Left lobe of liver (tissue), 2 donors: ENCODE data around the gene SLC18A3. TPM values are rescaled to one million over a fixed set of nuclear protein-coding genes. Genes with fewer than 3 reads are reported as not detected.

Experiments
- ATAC-seq: fragments of 200-7000 bp; cut with Tn5 transposase; one replicate; pipeline ENCODE4 v1.9.1; 2020; ENCODE audit warnings: mild to moderate bottlenecking, moderate library complexity
- DNase-seq: peaks from one replicate; pipeline ENCODE4 v3.0.0-alpha.2; 2020; ENCODE audit warnings: low spot score
- total RNA-seq: library from RNA; stranded (reverse); gene quantifications from one replicate; pipeline ENCODE4 v1.2.1, GENCODE V29; 2021
- donor health status: DM: no; HTN: no; CAD: no; lungs with moderate emphysema.
- donor health status: DM: no; HTN: yes; CAD: no.

SLC18A3 gene
- total RNA-seq, 1 donor from 2014 or later: not detected

GRCh38 chr10:49610458-49611165 is 502 bp downstream of the SLC18A3 start:
- no peak for DNase-seq
- no peak for ATAC-seq

GRCh38 chr10:49611166-49611815 is 1.2 kb downstream of the SLC18A3 start:
- ATAC-seq: no peak
- no peak for DNase-seq

- no peak for DNase-seq
- no peak for ATAC-seq
Observed at GRCh38 chr10:49611816-49612512, 1.9 kb downstream of the SLC18A3 start.

GRCh38 chr10:49612513-49613164 is 2.5 kb downstream of the SLC18A3 start:
- peak; percentile 24 for ATAC-seq
- DNase-seq: no peak

- ATAC-seq (no peak), DNase-seq (no peak)
Observed at GRCh38 chr10:49613165-49613881, 3.2 kb downstream of the SLC18A3 start.

GRCh38 chr10:49613882-49614241 is 3.8 kb downstream of the SLC18A3 start, which contains the start of gene CHAT:
CHAT (plus strand) TSS chr10:49614037; CDS start chr10:49614190, 153 bp downstream.
- ATAC-seq: no peak
- no peak for DNase-seq

- no peak for ATAC-seq
- no peak for DNase-seq
Observed at GRCh38 chr10:49614242-49615198, 4.4 kb downstream of the SLC18A3 start.

- DNase-seq: no peak
- no peak for ATAC-seq
Observed at GRCh38 chr10:49615213-49615612, 5.1 kb downstream of the SLC18A3 start.

- DNase-seq (no peak), ATAC-seq (no peak)
Observed at GRCh38 chr10:49615721-49616120, 5.6 kb downstream of the SLC18A3 start.

GRCh38 chr10:49616421-49617101 is 6.5 kb downstream of the SLC18A3 start:
- ATAC-seq (no peak), DNase-seq (no peak)

GRCh38 chr10:49617121-49618020 is 7.3 kb downstream of the SLC18A3 start:
- no peak for DNase-seq
- no peak for ATAC-seq

GRCh38 chr10:49618821-49619220 is 8.7 kb downstream of the SLC18A3 start:
- DNase-seq (no peak), ATAC-seq (no peak)

GRCh38 chr10:49619613-49620012 is 9.5 kb downstream of the SLC18A3 start:
- no peak for DNase-seq
- no peak for ATAC-seq

- ATAC-seq: no peak
- no peak for DNase-seq
Observed at GRCh38 chr10:49620286-49620810, 10.2 kb downstream of the SLC18A3 start.

- DNase-seq: no peak
- no peak for ATAC-seq
Observed at GRCh38 chr10:49620841-49621378, 10.8 kb downstream of the SLC18A3 start.

GRCh38 chr10:49621561-49621960 is 11.5 kb downstream of the SLC18A3 start:
- ATAC-seq: no peak
- no peak for DNase-seq
